B cell (primary cell): ENCODE results near the gene OXCT1. TPM values are rescaled to one million over a fixed set of nuclear protein-coding genes. Genes with fewer than 3 reads are reported as not detected.

ENCODE experiments used
- ATAC-seq: fragments of 200-7000 bp; cut with Tn5 transposase; one replicate; pipeline ENCODE4 v1.10.0; 2021; ENCODE audit warnings: low read depth, mild to moderate bottlenecking, moderate number of reproducible peaks, moderate library complexity
- CTCF ChIA-PET: fragments of 350-600 bp; sonication (Branson Sonifier 250); formaldehyde crosslinking; loops from one replicate; lab custom pipeline; 2021; ENCODE audit warnings: antibody characterized with exemption, inconsistent platforms; lab: Charles Lee
- POLR2A ChIA-PET: fragments of 350-600 bp; sonication (Branson Sonifier 250); formaldehyde crosslinking; loops from one replicate; lab custom pipeline; 2021; ENCODE audit warnings: antibody characterized with exemption; lab: Charles Lee
- DNase-seq: peaks from one replicate; pipeline ENCODE4 v3.0.0; 2013
- H2AFZ ChIP-seq: 2 replicates; pipeline ENCODE4 v1.6.1; 2012; ENCODE audit warnings: mild to moderate bottlenecking, low read depth, low read length; ENCODE audit not compliant: insufficient read depth, poor library complexity, severe bottlenecking
- H3K27ac ChIP-seq, 2 donors: 1 replicate in 1 of 2; 2 replicates in 1 of 2; pipeline ENCODE4 v1.5.1; 2012 to 2013; ENCODE audit warnings: low read length in 2 of 2, mild to moderate bottlenecking in 2 of 2, moderate library complexity in 1 of 2
- H3K27me3 ChIP-seq, 4 experiments: fragments of 200-600 bp in 1 of 4; sonication (generic) in 1 of 4; replicated peaks in 1 of 4; 1 replicate in 2 of 4; 2 replicates in 2 of 4; pipeline versions ENCODE4 v1.6.1 to v1.7.0; 2013 to 2016; ENCODE audit warnings: low read length in 3 of 4, mild to moderate bottlenecking in 2 of 4, mixed read lengths in 1 of 4, moderate library complexity in 1 of 4; ENCODE audit not compliant: insufficient read depth in 4 of 4, control insufficient read depth in 3 of 4; ENCODE audit errors: control extremely low read depth in 1 of 4
- H3K36me3 ChIP-seq, 2 experiments: replicated peaks in 1 of 2; 1 replicate in 1 of 2; 2 replicates in 1 of 2; pipeline versions ENCODE4 v1.6.1 to v1.7.1; 2013; ENCODE audit warnings: low read length in 1 of 2; ENCODE audit not compliant: insufficient read depth in 2 of 2, control insufficient read depth in 1 of 2; ENCODE audit errors: control extremely low read depth in 1 of 2, extremely low read depth in 1 of 2
- H3K4me1 ChIP-seq, 2 donors: fragments of 200-600 bp in 1 of 2; sonication (generic) in 1 of 2; 1 replicate in 1 of 2; 2 replicates in 1 of 2; pipeline versions ENCODE4 v1.5.1 to v1.6.1; 2013 to 2017; ENCODE audit warnings: low read length in 2 of 2; ENCODE audit not compliant: control insufficient read depth in 2 of 2, insufficient read depth in 2 of 2
- H3K4me2 ChIP-seq: replicated peaks from 2 replicates; pipeline ENCODE3; 2012; ENCODE audit warnings: mild to moderate bottlenecking, low read depth, low read length; ENCODE audit not compliant: poor library complexity, severe bottlenecking
- H3K4me3 ChIP-seq, 5 experiments: fragments of 200-600 bp in 1 of 5; sonication (generic) in 1 of 5; 1 replicate in 3 of 5; 2 replicates in 2 of 5; pipeline versions ENCODE4 v1.5.1 to v1.7.0; 2011 to 2016; ENCODE audit warnings: low read length in 4 of 5, mild to moderate bottlenecking in 4 of 5, low read depth in 2 of 5, control low read depth in 1 of 5, moderate library complexity in 1 of 5; ENCODE audit not compliant: insufficient read depth in 1 of 5; ENCODE audit errors: control extremely low read depth in 1 of 5, extremely low read depth in 1 of 5
- H3K79me2 ChIP-seq: fragments of 200-600 bp; sonication (generic); one replicate; pipeline ENCODE4 v1.6.0; 2016; ENCODE audit warnings: low read length; ENCODE audit not compliant: control insufficient read depth, insufficient read depth
- H3K9ac ChIP-seq: fragments of 200-600 bp; sonication (generic); 2 replicates; pipeline ENCODE4 v1.6.1; 2017; ENCODE audit warnings: mild to moderate bottlenecking, low read length, moderate library complexity
- H3K9me3 ChIP-seq, 3 donors: one replicate each; pipeline versions ENCODE4 v1.6.1 to v1.7.1; 2013; ENCODE audit warnings: low read length in 2 of 3; ENCODE audit not compliant: control insufficient read depth in 2 of 3, insufficient read depth in 1 of 3; ENCODE audit errors: control extremely low read depth in 1 of 3
- H4K20me1 ChIP-seq: 2 replicates; pipeline ENCODE4 v1.6.0; 2012; ENCODE audit warnings: mild to moderate bottlenecking, low read length; ENCODE audit not compliant: insufficient read depth, control insufficient read depth, poor library complexity, severe bottlenecking
- H3K27ac Mint-ChIP-seq: one replicate; pipeline ENCODE4 v1.8.0; 2021; ENCODE audit warnings: mixed read lengths
- H3K27me3 Mint-ChIP-seq: one replicate; pipeline ENCODE4 v1.8.0; 2021; ENCODE audit warnings: mixed read lengths
- H3K4me1 Mint-ChIP-seq: one replicate; pipeline ENCODE4 v1.8.0; 2021; ENCODE audit warnings: mixed read lengths
- H3K4me3 Mint-ChIP-seq: one replicate; pipeline ENCODE4 v1.8.0; 2021; ENCODE audit warnings: mixed read lengths
- H3K9me3 Mint-ChIP-seq: one replicate; pipeline ENCODE4 v1.8.0; 2022; ENCODE audit warnings: mixed read lengths; ENCODE audit not compliant: insufficient read depth
- CTCF ChIP-seq: fragments of 200-600 bp; IDR thresholded peaks from one replicate; pipeline ENCODE4 v1.8.0; 2022; ENCODE audit warnings: antibody characterized with exemption, mild to moderate bottlenecking
- EZH2 ChIP-seq: IDR thresholded peaks from 2 replicates; pipeline ENCODE4 v1.6.1; 2012; ENCODE audit warnings: borderline replicate concordance, low read depth, mild to moderate bottlenecking, moderate library complexity, low read length; ENCODE audit not compliant: insufficient read depth, poor library complexity, severe bottlenecking
- WGBS: methylation state at CpG from one replicate; pipeline ENCODE4 v1.1.5; 2013; ENCODE audit warnings: missing lambda C conversion rate; ENCODE audit not compliant: insufficient coverage; 5-methylcytosine and 5-hydroxymethylcytosine counted together
- intact Hi-C: fragments of 100-400 bp; cut with micrococcal nuclease; formaldehyde crosslinking; loops from one replicate; pipeline ENCODE4 v1.10.0; 2022
- polyA plus RNA-seq: library from polyadenylated mRNA; depleted of rRNA; stranded (reverse); fragments of >200 nt; gene quantifications from 2 replicates; pipeline ENCODE4 v1.2.3, GENCODE V29; 2012
- total RNA-seq, 2 donors: library from RNA; stranded (reverse); fragments of 120-200 nt in 1 of 2; gene quantifications; 1 replicate in 1 of 2; 2 replicates in 1 of 2; pipeline versions ENCODE4 v1.2.3 to v1.2.4, GENCODE V29; 2013 to 2022

OXCT1 gene
- total and polyA plus RNA-seq, 2 donors (not counting 1 experiment from before 2014, with no cell fraction given): 11.0 to 35.6 TPM

DNA sequence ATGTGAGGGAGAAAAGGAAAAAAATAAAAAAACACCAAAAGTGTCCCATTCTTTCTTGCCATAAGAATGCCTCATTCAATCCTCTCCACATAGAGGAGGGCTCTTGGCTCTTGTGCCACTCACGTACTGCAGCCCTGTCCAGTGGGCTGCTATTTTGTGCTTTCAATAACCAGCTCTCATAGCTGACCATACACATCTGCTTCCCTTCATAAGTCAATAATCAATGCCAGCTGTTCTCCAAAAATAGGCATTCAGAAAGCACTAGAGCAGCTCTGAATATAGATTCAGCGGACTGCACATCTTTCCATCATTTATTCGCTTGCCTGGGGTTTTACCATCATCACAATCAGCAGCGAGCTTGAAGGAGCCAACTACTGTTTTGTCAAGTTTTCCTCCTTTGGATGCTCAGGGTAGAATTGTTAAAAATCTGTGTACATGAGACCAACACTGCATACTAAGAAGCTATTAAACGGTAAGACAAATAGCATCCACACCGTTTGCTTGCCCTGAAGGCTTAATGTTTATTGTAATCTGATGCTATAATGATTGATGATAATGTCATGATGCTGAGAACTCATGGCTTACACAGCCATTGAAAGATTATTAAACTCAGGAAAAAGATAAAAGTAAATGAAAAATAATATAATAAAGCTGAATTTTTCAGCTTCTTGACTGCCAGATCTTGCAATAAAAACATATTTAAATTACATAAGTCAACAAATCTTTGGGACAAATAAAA, 80.0 kb downstream of the OXCT1 start:
- intact Hi-C loops: no loop called here
- Mint-ChIP-seq H3K9me3 (no peaks in the 10 kb centered on the region), H3K4me1 (no peaks in the 10 kb centered on the region), H3K27me3 (no peaks in the 10 kb centered on the region), H3K27ac (no peak overlapping the region), H3K4me3 (no peak overlapping the region)
- Histone ChIP-seq H3K27me3 (no peaks in the 10 kb centered on the region), H3K27ac (no peak overlapping the region), H2AFZ (no peak overlapping the region), H3K36me3 (peaks cover 0 to 19% of the 10 kb centered on the region in 2 experiments), H4K20me1 (no peaks in the 10 kb centered on the region), H3K9ac (no peak overlapping the region), H3K79me2 (no peaks in the 10 kb centered on the region), H3K4me1 (no peaks in the 10 kb centered on the region), H3K9me3 (no peaks in the 10 kb centered on the region), H3K4me3 (no peak overlapping the region), H3K4me2 (no peak overlapping the region)
- TF ChIP-seq EZH2: no peak
- TF ChIP-seq CTCF: no peak
- no peak for ATAC-seq
- ChIA-PET POLR2A (no interaction called here), CTCF (no interaction called here)
- DNase-seq: no peak
- WGBS: 100% methylated on average over 3 of the region's 6 CpGs

- H3K36me3 ChIP-seq: peaks cover under 1 to 17% of the 10 kb centered on the region in 2 experiments
- no peaks in the 10 kb centered on the region for H3K9me3 ChIP-seq
- POLR2A ChIA-PET: no interaction called here
- no peak overlapping the region for H3K4me2 ChIP-seq
- no peak overlapping the region for H3K4me3 ChIP-seq
- H3K27ac ChIP-seq: no peak overlapping the region
- H3K9ac ChIP-seq: no peak overlapping the region
- Mint-ChIP-seq H3K9me3 (no peaks in the 10 kb centered on the region), H3K4me3 (no peak overlapping the region), H3K4me1 (no peaks in the 10 kb centered on the region), H3K27me3 (no peaks in the 10 kb centered on the region), H3K27ac (no peak overlapping the region)
- TF ChIP-seq EZH2 (no peak), CTCF (no peak)
- no peak for DNase-seq
- H4K20me1 ChIP-seq: no peaks in the 10 kb centered on the region
- ATAC-seq: no peak
- intact Hi-C loops: no loop called here
- no peaks in the 10 kb centered on the region for H3K79me2 ChIP-seq
- H3K4me1 ChIP-seq: no peaks in the 10 kb centered on the region
- no peak overlapping the region for H2AFZ ChIP-seq
- H3K27me3 ChIP-seq: no peaks in the 10 kb centered on the region
- CTCF ChIA-PET: no interaction called here
- WGBS: no CpG with 5 or more reads among the region's 1 CpG
Measured at GRCh38 chr5:41789434-41789833, 80.8 kb downstream of the OXCT1 start.
